ENCODE data around the gene FRS2.

GRCh38 chr12:69475237-69475975 is 5.2 kb downstream of the FRS2 start:
- TF ChIP-seq CTCF (IDR thresholded peaks at IDR 0.05; ENCODE audit: low read length) (no peak), EZH2phosphoT487 (IDR thresholded peaks at IDR 0.05; ENCODE audit: low read length) (no peak), EZH2 (optimal IDR thresholded peaks at IDR 0.05; ENCODE audit: low read depth, low read length) (no peak)

Measured in MM.1S (cell line).